GM21619 (cell line): ENCODE results near the gene DBF4B.

ENCODE experiments used
- ATAC-seq: cut with Tn5 transposase; IDR thresholded peaks from one replicate; pipeline ENCODE4 v1.9.1; 2021; ENCODE audit not compliant: unreplicated experiment

DBF4B gene

DNA sequence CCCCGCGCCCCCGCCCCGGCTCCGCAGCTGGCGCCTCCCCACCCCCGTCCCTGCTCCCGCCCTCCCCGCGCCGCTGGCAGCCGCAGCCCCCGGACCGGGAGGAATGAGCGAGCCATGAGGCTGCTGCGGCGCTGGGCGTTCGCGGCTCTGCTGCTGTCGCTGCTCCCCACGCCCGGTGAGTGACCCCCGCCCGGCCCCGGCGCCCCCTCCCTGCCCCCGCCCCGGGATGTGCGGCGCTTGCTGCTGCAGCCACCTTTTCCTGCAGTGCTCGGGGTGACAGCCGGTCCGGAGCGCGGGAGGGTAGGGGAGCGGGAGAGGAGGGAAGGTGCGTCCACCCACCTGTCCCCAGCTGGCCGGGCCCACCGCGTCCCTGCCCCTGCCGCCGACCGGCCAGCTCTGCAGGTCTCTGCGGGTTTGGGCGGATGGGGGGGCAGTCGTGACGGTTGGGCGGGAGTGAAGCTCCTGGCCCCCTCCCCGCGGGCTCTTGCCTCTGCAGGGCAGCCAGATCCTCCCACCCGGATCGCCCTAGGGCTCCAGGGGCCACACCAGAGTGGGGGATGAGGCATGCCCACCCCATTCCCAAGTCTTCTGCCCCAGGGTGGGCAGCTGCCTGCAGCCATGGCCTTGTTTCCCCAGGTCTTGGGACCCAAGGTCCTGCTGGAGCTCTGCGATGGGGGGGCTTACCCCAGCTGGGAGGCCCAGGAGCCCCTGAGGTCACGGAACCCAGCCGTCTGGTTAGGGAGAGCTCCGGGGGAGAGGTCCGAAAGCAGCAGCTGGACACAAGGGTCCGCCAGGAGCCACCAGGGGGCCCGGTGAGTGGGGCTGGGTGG, 50.8 kb downstream of the DBF4B start:
- ATAC-seq, result no peak

DNA sequence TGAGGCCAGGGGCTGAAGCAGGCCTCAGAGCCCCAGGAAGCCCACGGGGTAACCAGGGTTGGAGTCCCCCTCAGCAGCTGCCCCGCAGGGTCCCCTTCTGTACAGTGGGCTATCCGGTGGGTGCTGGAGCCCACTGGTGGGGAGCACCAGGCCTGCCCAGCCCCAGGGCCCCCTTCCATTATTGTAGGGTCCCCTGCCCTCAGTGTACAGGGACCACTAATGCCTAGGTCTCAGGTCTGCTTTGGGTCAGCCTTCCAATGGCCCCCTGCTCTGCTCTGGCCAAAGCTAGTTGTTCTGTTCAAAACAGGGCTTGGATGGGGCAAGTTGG, 51.4 kb downstream of the DBF4B start:
- no peak for ATAC-seq

DNA sequence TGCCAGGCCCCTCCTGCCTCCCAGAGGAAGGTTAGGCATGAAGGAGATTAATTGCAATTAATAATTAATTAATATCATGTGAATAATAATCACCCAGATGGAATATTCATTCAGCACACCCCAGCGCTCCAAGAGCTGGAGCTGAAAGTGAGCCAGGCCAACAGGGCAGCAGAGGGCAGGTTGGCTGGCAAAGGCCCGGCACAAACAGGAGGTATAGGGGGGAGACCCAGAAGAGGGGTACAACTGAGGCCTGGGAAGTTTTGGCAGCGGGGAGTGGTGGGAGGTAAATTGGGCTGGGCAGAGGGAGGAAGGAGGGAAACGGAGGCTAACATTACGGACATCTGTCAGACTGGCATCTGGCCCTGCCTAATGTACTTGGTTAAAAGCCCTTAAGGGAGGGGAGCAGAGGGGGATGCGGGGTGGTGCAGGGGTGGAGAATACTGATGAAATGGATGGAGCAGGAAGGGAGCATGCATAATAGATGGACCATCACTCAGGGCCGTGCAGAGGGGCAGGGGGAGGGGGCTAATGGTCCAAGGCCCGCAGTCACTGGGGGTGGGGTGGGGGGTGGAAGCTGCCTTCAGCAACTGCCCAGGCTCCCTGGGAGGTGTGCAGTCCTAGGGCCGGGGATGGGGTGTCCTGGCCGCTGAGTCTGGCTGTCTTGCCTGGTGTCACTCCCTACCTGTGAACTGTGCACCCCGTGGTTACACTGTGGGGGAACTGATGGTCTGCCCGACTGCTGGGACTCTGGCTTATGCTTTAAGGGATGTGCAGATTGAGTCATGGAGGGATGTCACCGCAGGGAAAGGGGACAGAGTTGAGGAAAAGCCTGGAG, 52.2 kb downstream of the DBF4B start:
- ATAC-seq, result no peak

DNA sequence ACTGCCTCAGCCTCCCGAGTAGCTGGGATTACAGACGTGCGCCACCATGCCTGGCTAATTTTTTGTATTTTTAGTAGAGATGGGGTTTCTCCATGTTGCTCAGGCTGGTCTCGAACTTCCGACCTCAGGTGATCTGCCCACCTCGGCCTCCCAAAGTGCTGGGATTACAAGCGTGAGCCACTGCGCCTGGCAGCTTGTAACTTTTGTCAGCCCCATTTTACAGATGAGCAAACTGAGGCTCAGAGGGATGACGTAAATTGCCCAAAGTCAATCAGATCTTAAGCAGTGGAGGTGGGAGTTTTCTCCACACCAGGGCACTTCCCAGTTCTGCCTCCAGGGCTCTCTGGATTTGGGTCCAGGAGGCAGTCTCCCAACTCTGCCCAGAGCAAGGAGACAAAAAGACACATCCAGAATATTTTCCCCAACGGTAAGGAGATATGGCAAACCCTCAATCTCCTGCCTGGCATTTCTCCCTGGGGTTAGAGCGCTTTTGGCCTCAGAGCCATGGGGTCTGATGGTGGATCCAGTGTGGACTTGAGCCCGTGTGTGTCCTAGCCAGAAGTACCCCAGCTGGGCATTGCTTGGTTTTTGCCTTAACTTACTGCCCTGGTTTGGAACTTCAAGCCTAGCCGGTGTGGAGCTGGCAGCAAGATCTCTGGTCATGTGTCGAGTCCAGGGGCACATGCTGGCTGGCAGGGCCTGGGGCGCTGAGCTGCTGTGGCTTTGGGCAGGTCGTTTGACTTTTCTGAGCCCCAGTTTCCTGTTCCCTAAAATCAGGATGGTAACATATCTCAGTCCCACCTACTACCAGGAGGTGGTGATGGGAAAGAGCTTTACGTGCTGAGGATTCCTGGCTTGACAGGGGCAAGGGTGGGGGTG, 53.7 kb downstream of the DBF4B start:
- no peak for ATAC-seq

DNA sequence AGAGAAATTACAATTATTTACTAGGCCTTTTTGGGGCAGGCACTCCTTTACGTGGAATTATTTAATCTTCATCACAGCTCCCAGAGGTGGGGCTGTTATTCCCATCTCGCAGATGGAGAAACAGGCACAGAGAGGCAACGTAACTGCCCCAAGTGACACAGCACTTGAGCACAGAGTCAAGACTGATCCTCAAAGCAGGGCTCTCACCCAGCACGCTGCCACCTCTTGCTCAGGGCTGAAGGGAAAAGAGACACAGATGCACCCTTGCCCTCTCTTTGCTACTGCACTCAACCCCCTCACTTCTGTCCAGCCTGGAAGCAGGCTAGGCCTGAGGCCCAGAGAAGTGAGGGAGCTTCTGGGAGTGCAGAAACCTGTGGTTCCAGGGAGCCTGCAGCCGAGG, 54.7 kb downstream of the DBF4B start:
- no peak for ATAC-seq

GRCh38 chr17:44765965-44766364, 57.5 kb downstream of the DBF4B start:
- ATAC-seq, result no peak

DNA sequence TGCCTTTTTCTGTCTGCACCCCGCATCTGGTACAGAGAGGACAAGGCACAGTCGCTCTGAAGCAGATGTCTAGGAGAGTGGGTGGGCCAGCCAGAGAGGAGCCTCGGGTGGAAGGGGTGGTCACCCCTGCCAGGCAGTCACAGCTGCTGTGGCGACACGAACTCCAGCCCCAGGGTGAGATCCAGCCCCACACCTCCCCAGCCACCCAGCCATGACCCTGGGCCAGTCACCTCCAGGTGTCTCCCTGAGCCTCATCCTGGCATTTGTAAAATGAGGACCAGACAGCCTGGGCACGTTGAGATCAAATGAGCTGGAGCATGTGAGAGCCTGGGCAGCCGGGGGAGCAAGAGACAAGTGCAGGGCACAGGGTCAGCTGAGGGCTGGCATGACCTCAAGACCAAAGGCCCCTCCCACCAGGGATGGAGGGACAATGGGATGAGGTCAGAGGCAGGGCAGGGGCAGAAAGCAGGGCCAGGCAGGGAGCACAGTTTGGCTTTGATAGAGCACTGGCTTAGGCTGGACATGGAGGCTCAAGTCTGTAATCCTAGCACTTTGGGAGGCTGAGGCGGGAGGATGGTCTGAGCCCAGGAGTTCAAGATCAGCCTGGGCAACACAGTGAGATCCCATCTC, 58.1 kb downstream of the DBF4B start:
- no peak for ATAC-seq

GRCh38 chr17:44767493-44767892, 59.0 kb downstream of the DBF4B start:
- no peak for ATAC-seq

GRCh38 chr17:44768505-44769142, 60.2 kb downstream of the DBF4B start:
- no peak for ATAC-seq

GRCh38 chr17:44769230-44769629, 60.8 kb downstream of the DBF4B start:
- no peak for ATAC-seq

DNA sequence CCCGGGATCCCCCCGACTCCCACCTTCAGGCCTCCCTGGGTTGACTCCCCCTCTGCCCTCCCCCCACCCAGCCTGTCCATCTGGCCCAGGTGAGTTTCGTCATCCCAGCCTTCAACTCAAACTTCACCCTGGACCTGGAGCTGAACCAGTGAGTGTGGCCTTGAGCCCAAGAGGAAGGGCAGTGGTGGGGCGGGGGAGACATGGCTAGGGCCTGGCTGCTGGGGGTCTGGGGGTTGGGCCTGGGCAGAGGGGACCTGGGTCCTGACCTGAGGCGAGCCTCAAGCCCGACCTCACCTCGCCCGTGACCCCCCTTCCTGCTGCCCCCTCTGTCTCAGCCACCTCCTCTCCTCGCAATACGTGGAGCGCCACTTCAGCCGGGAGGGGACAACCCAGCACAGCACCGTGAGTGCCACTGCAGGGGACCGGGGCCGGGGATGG, 61.2 kb downstream of the DBF4B start:
- ATAC-seq, result no peak

DNA sequence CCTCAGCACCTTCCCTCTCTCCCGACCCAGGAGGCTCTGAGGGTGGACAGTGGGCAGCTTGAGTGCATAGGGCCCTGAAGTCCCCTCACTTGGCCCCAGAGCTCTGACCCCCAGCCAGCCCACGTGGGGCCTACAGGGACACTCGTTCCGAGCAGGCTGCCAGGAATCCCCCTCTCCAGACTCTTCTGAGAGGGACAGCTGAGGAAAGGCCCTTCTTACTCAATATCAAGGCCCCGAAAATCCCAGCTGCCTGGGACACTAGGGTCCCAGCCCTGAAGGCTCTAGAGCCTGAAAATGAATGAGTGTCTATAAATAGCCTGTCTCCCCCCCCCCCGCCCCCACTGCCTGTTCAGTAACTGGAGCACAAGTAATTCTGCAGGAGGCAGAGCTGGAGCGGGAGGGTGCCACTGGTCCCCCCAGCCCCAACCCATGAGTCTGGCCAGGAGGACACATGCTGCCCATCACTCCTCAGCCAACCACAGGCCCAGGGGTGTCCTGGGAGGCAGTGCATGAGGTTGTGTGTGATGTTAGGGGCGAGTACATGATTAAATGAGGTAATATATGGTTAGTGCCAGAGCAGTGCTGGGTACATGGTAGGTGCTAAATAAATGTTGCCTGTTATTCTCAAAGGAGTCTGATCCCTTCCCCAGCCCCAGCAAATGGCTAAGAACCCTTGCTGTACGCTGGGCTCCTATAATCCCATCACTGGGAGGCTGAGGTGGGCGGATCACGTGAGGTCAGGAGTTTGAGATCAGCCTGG, 61.9 kb downstream of the DBF4B start:
- no peak for ATAC-seq

DNA sequence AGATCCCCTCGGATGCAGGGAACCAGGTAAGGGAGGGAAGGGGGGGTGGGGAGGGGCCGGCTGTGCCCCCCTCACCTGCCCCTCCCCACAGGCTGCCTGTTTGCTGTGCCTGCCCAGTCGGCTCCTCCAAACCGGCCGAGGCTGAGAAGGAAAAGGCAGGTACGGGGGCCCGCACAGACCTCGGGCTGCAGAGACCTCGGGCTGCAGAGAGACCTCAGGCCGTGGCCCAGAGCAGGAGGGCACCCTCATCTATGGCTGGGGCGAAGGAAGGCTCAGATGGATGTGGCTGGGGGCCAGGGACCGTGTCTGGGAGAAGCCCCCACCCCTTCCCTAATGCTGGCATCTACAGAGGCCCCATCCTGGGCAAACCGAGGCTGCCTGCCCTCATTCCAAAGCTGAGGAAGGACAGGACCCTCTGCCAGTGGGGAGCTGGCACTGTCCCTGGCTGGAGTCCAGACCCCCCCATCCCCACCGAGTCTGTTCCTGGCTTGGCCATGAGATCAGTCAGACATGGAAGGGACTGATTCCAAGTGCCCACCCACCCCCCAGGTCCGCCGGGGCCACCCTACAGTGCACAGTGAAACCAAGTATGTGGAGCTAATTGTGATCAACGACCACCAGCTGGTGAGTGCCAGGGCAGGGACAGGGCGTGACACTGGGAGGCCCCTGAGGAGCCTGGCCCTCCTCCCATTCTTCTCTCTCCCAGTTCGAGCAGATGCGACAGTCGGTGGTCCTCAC, 64.0 kb downstream of the DBF4B start:
- ATAC-seq, result no peak

DNA sequence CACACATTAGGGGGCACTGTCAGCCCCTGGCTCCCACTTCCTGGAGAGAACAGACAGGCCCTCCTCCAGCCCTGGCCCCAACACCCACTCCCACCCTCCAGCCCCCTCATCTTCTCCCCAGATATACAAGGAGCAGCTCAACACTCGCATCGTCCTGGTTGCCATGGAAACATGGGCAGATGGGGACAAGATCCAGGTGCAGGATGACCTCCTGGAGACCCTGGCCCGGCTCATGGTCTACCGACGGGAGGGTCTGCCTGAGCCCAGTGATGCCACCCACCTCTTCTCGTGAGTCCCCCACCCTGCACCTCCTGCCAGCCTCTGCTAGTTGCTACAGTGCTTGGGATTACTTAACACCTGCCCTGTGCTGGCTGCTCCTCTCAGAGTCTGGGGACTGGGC, 64.7 kb downstream of the DBF4B start:
- ATAC-seq, result no peak

DNA sequence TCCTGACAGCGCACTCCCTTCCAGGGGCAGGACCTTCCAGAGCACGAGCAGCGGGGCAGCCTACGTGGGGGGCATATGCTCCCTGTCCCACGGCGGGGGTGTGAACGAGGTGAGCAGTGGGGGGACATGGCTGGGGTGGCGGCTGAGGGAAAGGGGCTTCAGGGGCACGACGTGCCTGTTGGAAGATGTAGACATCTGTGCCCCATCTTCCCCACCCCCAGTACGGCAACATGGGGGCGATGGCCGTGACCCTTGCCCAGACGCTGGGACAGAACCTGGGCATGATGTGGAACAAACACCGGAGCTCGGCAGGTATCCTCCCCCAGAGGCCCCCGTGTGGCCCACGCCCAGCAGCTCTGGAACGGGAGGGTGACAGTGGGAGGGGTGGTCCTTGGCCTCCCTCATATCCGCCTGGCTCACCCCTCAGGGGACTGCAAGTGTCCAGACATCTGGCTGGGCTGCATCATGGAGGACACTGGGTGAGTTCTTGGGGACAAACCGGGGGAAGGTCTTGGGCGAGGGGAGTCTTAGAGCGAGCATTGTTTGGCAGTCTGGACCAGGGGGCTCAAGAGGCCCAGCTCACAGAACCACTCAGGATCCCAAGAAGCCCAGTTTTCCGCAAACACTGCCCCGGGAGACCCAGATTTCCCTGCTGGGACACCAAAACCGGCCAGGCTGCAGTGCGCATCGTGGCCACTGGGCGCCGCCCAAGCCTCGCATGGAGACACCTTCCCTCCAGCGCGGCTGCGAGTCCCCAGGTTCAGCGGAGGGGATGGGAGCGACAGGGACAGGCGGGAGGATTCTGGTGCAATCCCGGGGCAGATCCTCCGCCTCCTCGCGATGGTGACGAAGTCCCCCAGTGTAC, 66.0 kb downstream of the DBF4B start:
- peak; percentile 36 for ATAC-seq

- ATAC-seq, result peak; percentile 72
Measured at GRCh38 chr17:44775136-44775837, 66.8 kb downstream of the DBF4B start.

- ATAC-seq, result peak; percentile 15
Measured at GRCh38 chr17:44775838-44776621, 67.6 kb downstream of the DBF4B start.
